Body of pancreas (tissue), 4 donors: ENCODE measurements around the gene IL17B. TPM values are rescaled to one million over a fixed set of nuclear protein-coding genes. Genes with fewer than 3 reads are reported as not detected.

ENCODE experiments used
- ATAC-seq: fragments of 150-250 bp; one replicate; pipeline ENCODE4 v1.9.1; 2016
- DNase-seq, 4 donors: peaks; one replicate each; pipeline ENCODE4 v3.0.0-alpha.2; 2019
- H3K27ac ChIP-seq, 4 donors: fragments of 200-600 bp; sonication (generic); 1 replicate in 3 of 4; 2 replicates in 1 of 4; pipeline versions ENCODE4 v1.5.1 to v1.6.1; 2016 to 2019; ENCODE audit warnings: mild to moderate bottlenecking in 1 of 4, mixed read lengths in 1 of 4, moderate library complexity in 1 of 4
- H3K27me3 ChIP-seq, 2 donors: fragments of 200-600 bp; sonication (generic); one replicate each; pipeline ENCODE4 v1.6.0; 2016; ENCODE audit warnings: mild to moderate bottlenecking in 1 of 2
- H3K36me3 ChIP-seq, 2 donors: fragments of 200-600 bp; sonication (generic); replicated peaks in 1 of 2; 2 replicates each; pipeline ENCODE4 v1.5.1; 2016; ENCODE audit warnings: low read depth in 2 of 2; ENCODE audit not compliant: insufficient read depth in 1 of 2
- H3K4me1 ChIP-seq: fragments of 200-600 bp; sonication (generic); one replicate; pipeline ENCODE4 v1.6.0; 2016
- H3K4me3 ChIP-seq, 2 donors: fragments of 200-600 bp; sonication (generic); 1 replicate in 1 of 2; 2 replicates in 1 of 2; pipeline ENCODE4 v1.5.1; 2016 to 2019
- H3K9me3 ChIP-seq, 3 donors: fragments of 200-600 bp; sonication (generic); 1 replicate in 2 of 3; 2 replicates in 1 of 3; pipeline ENCODE4 v1.5.1; 2016
- CTCF ChIP-seq, 7 experiments: fragments of 450-650 bp in 4 of 7; fragments of 200-600 bp in 3 of 7; sonication (generic) in 3 of 7; IDR thresholded peaks; one replicate each; pipeline ENCODE4 v1.5.1; 2016 to 2019; ENCODE audit warnings: antibody characterized with exemption in 7 of 7
- POLR2A ChIP-seq, 3 donors: fragments of 450-650 bp; IDR thresholded peaks; one replicate each; pipeline ENCODE4 v1.6.1; 2016; ENCODE audit warnings: antibody characterized with exemption in 3 of 3, mild to moderate bottlenecking in 2 of 3
- WGBS, 2 donors: methylation state at CpG; one replicate each; pipeline ENCODE4 v1.1.5; 2017; 5-methylcytosine and 5-hydroxymethylcytosine counted together
- intact Hi-C: fragments of 100-400 bp; cut with DNase I; formaldehyde crosslinking; loops from one replicate; pipeline ENCODE4 v1.15.1; 2023
- total RNA-seq, 2 donors: library from RNA; depleted of rRNA; stranded (reverse); fragments of >200 nt; gene quantifications; one replicate each; pipeline ENCODE4 v1.1.0, GENCODE V29; 2016

Gene IL17B
- total RNA-seq, 2 donors from 2014 or later: not detected

- Histone ChIP-seq H3K4me1 (peaks cover under 1% of the 10 kb centered on the region), H3K27ac (no peak overlapping the region), H3K36me3 (no peaks in the 10 kb centered on the region), H3K9me3 (no peaks in the 10 kb centered on the region), H3K4me3 (no peak overlapping the region), H3K27me3 (no peaks in the 10 kb centered on the region)
- intact Hi-C loops: no loop called here
- ATAC-seq: no peak
- no peak for TF ChIP-seq POLR2A (IDR thresholded peaks at IDR 0.05)
- no peak for TF ChIP-seq CTCF (IDR thresholded peaks at IDR 0.05)
- 83 to 88% methylated on average over 7 of the region's 7 CpGs for WGBS, 2 donors
- DNase-seq: no peak
Observed at GRCh38 chr5:149376711-149377447, 2.2 kb downstream of the IL17B start.

GRCh38 chr5:149376104-149376503 is 3.0 kb downstream of the IL17B start:
- H3K27me3 ChIP-seq: no peaks in the 10 kb centered on the region
- no peaks in the 10 kb centered on the region for H3K36me3 ChIP-seq
- WGBS, 2 donors: 94 to 96% methylated on average over 7 to 12 of the region's 12 CpGs
- intact Hi-C loops: no loop called here
- no peaks in the 10 kb centered on the region for H3K9me3 ChIP-seq
- TF ChIP-seq CTCF (IDR thresholded peaks at IDR 0.05) (no peak), POLR2A (IDR thresholded peaks at IDR 0.05) (no peak)
- ATAC-seq (no peak), DNase-seq (no peak)
- H3K4me3 ChIP-seq: no peak overlapping the region
- peaks cover 9% of the 10 kb centered on the region for H3K4me1 ChIP-seq
- no peak overlapping the region for H3K27ac ChIP-seq

GRCh38 chr5:149375434-149375833 is 3.7 kb downstream of the IL17B start:
- H3K27me3 ChIP-seq: no peaks in the 10 kb centered on the region
- ATAC-seq (no peak), DNase-seq (no peak)
- H3K9me3 ChIP-seq: no peaks in the 10 kb centered on the region
- H3K27ac ChIP-seq: no peak overlapping the region
- H3K4me3 ChIP-seq: no peak overlapping the region
- intact Hi-C loops: no loop called here
- H3K4me1 ChIP-seq: peaks cover 13% of the 10 kb centered on the region
- H3K36me3 ChIP-seq: no peaks in the 10 kb centered on the region
- TF ChIP-seq POLR2A (IDR thresholded peaks at IDR 0.05) (no peak), CTCF (IDR thresholded peaks at IDR 0.05) (no peak)
- 88 to 89% methylated on average over 6 of the region's 6 CpGs for WGBS, 2 donors

- Histone ChIP-seq H3K4me3 (no peak overlapping the region), H3K4me1 (peaks cover 13% of the 10 kb centered on the region), H3K9me3 (no peaks in the 10 kb centered on the region), H3K27ac (no peak overlapping the region), H3K36me3 (no peaks in the 10 kb centered on the region), H3K27me3 (no peaks in the 10 kb centered on the region)
- intact Hi-C loops: no loop called here
- WGBS, 2 donors: 76 to 77% methylated on average over 3 of the region's 3 CpGs
- ATAC-seq (no peak), DNase-seq (no peak)
- TF ChIP-seq POLR2A (IDR thresholded peaks at IDR 0.05): no peak
- TF ChIP-seq CTCF (IDR thresholded peaks at IDR 0.05): no peak
Observed at GRCh38 chr5:149374801-149375200, 4.3 kb downstream of the IL17B start.

GRCh38 chr5:149374303-149374702 is 4.8 kb downstream of the IL17B start:
- H3K27me3 ChIP-seq: no peaks in the 10 kb centered on the region
- ATAC-seq: no peak
- 92 to 94% methylated on average over 18 to 20 of the region's 20 CpGs for WGBS, 2 donors
- H3K4me1 ChIP-seq: peaks cover 13% of the 10 kb centered on the region
- TF ChIP-seq POLR2A (IDR thresholded peaks at IDR 0.05) (no peak), CTCF (IDR thresholded peaks at IDR 0.05) (no peak)
- no peak overlapping the region for H3K27ac ChIP-seq
- H3K36me3 ChIP-seq: no peaks in the 10 kb centered on the region
- no peaks in the 10 kb centered on the region for H3K9me3 ChIP-seq
- H3K4me3 ChIP-seq: no peak overlapping the region
- intact Hi-C loops: no loop called here
- no peak for DNase-seq
